Right renal cortex interstitium (tissue), 3 donors: ENCODE results near the gene HOXA10. TPM values are rescaled to one million over a fixed set of nuclear protein-coding genes. Genes with fewer than 3 reads are reported as not detected.

ENCODE experiments used
- DNase-seq, 3 donors: peaks; one replicate each; pipeline ENCODE4 v3.0.0-alpha.2; 2013; ENCODE audit warnings: low read depth in 3 of 3, low spot score in 2 of 3
- polyA plus RNA-seq, 3 donors: library from polyadenylated mRNA; unstranded; fragments of 120-200 nt; gene quantifications; one replicate each; pipeline ENCODE4 v1.2.1, GENCODE V29; 2013; ENCODE audit not compliant: insufficient read length in 3 of 3

Gene HOXA10
- polyA plus RNA-seq, 3 donors = 130 to 142 (median 140) TPM

DNA sequence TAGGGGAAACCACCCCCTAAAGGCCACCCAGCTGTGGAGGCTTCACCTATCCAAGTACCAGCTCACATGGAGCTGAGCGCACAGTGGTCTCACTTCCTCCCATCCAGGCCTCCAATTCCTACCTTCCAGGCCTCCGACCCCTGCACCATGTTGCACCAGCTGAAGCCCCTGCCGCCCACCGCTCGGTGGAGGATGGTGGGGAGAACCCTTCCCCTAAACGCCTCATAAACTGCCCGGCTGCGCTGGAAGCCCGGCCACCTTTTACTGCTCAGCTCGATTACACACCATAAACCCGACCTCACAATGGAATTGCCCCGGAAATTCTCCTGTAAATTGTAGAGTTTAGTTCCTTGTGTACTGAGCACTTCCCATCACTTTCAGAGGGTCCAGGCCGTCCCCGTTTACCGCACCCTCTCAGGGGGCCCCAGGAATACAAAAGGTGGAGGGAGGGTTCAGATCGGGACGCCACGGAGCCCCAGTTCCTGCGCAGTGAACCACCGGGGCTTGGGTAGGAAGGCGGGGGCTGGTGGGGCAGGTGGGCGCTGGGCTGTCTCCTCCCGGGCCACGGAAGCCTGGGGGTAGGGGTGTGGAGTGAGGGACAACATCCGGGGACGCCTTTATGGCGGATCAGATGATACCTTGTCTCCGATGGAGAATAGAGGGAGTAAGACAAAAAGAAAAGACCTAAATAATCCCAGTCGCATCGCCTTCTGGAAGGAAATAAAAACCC lies 16.3 kb downstream of the HOXA10 start:
- DNase-seq = no peak

DNA sequence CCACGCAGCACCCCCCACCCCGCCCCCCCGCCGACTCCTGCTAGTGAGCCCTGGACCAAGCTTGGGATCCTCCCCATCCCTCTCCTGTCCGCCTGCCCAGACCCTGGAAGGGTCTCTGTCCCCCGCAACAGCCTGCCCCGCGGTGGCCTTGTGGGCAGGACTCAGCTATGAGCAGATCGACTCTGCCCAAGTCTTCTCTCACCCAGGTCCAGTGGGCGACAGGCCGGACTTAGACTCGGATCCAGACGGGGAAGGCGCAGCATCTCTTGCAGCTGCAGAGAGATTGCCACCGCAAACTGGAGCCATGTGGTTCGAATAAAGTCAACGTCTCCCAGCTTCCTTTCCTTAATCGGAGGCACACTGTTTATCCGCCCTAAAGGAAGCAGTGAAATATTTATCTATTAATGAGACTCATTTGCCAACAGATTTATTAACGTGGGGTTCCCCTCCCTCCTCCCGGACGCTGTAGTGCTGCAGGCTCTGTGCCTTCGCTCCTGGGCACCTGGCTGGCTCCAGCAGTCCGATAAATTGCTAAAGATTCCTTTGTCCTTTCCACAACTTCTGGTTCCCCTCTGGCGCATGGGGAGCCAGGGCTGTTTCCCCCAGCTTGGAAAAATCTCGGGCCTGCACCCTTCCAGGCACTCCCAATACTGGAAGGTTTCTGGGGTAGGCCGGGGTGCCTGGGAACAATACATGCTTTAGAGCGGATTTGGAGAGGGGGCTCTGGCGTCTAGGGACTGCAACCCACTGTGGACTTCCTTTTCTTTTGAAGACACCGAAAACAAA lies 17.0 kb downstream of the HOXA10 start:
- no peak for DNase-seq

GRCh38 chr7:27156508-27156898 lies 17.6 kb downstream of the HOXA10 start, which contains the start of gene HOXA7:
HOXA7 (minus strand) TSS chr7:27156675; CDS start chr7:27156545, 130 bp downstream.
- DNase-seq = peak in 1 of 3 donors; percentile 88

GRCh38 chr7:27155816-27156507 lies 18.2 kb downstream of the HOXA10 start:
- DNase-seq = no peak

DNA sequence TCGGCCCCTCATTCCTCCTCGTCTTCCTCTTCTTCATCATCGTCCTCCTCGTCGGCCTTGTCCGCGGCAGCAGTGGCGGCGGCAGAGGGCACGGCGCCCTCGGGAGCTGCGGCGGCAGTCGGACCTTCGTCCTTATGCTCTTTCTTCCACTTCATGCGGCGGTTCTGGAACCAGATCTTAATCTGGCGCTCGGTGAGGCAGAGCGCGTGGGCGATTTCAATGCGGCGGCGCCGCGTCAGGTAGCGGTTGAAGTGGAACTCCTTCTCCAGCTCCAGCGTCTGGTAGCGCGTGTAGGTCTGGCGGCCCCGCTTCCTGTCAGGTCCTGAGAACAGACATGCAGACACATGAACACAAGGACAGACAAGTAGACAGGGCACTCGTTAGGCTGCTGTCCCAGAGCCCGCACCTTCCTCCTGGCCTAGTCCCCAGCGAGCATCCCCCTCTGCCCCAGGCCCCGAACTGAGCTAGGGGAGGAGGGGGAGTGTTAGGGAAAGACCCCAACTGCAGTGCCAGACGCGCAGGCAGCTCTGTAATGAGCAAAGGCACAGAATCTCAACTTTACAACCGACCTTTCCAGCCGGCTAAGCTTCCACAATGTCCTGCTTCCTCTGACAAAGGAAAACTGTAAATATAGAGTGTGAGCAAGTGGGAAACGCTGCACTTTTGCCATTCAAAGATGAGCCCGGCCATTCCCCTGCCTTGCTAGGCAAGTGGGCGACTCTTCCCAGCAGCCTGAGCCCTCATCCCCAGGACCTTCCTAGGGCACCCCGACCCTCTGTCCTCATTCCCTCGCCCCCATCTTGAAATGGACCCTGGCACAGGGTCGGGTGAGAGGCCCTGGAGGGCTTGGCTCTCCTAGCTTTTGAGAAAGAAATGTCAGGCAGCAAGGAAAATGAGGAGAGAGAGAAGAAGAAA lies 19.0 kb downstream of the HOXA10 start:
- no peak for DNase-seq

DNA sequence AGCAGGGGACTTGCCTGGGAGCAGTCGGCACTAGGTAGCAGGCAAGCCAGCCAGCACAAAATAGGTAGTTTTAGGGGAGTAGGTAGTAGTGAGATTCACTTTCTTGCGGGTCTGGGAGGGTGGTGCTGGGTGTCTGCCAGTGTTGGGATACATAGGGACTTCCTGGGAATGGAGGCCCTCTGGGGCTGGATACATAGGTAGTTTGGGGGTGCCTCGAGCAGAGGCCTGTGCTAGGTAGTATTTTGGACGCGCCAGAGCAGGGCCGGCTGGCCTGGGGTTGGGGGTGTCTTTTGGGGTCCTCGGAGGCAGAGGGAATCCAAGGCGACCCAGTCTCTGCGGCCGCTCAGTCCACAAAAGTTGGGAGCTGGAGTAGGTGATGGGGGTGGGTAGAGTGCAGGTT lies 19.8 kb downstream of the HOXA10 start:
- no peak for DNase-seq

- DNase-seq = no peak
Observed at GRCh38 chr7:27153526-27153925, 20.6 kb downstream of the HOXA10 start.

DNA sequence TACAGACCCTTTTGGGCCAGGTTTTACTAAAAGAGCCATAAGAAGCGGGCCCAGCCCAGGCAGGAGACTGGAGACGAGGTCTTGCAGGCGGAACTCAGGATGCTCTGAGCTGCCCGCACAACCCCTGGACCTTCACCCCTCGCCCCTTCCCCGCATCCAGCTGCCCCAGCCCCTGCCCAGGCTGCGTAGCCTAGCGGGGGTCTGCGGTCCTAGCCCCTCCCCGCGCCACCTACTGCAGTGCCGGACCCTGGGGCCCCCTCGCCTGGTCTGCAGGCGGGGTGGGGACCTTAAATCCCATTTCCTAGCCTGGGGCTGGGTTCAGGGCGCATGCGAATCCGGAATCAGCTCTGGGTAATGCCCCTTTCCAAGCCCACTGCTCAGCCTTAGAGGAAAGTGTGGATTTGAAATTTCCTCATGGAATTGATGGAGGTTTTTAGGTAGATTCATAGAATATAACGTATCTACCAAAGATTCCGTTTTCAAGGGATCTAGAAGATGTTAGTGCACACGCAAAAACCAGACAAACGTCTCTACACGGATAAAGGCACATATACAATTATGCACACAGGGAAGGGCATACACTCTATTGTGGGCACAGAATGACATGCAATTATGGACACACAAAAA lies 21.2 kb downstream of the HOXA10 start:
- DNase-seq = no peak

DNA sequence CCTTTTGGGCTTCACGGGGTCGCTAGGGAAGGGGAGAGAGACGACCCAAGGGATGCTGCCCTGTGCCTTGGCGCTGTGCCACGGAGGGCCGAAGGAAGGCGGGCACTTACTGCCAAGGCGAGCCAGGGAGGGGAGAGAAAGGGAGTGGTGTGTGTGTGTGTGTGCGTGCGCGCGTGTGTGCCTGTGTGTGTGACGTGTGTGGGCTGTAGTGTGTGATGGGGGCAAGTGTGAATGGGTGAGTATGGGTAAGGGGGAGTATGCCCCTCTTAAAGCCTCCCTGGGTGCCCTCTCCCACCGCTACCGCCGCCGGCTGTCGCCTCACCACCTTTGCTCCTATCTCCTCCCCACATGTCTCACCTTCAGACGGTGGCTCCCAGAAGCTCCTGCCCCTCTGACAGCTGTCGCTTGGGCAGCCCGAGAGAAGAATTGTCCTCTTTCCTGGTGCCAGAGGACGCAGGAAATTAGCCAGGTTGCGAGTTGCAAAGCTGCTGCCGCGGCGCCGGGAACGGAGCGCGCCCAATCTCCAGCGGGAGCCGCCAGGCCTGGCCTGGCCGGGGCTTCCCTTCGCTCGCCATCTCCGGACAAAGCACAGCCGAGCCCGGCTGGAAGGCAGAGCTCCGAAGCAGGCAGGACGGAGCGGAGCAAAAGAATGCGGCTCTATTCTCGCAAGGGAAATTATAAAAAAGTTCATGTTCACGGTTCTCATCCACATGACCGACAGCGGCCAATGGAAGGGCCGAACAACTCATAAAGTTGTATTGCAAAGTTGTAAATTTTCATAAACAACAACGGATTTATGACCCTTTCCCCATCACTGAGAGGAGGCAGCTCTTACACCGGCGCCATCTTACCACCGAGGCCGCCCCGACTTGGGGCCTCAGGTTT lies 21.9 kb downstream of the HOXA10 start, which contains the start of gene HOXA3:
Gene HOXA3, minus strand, starts transcription at position 653 of the 885 bp plus-strand sequence. CDS start 41,943 bp downstream, outside the sequence.
- DNase-seq = peak in 1 of 3 donors; percentile 86

GRCh38 chr7:27151341-27151930 lies 22.7 kb downstream of the HOXA10 start:
- DNase-seq = no peak

- DNase-seq = no peak
Observed at GRCh38 chr7:27150568-27151340, 23.4 kb downstream of the HOXA10 start.

DNA sequence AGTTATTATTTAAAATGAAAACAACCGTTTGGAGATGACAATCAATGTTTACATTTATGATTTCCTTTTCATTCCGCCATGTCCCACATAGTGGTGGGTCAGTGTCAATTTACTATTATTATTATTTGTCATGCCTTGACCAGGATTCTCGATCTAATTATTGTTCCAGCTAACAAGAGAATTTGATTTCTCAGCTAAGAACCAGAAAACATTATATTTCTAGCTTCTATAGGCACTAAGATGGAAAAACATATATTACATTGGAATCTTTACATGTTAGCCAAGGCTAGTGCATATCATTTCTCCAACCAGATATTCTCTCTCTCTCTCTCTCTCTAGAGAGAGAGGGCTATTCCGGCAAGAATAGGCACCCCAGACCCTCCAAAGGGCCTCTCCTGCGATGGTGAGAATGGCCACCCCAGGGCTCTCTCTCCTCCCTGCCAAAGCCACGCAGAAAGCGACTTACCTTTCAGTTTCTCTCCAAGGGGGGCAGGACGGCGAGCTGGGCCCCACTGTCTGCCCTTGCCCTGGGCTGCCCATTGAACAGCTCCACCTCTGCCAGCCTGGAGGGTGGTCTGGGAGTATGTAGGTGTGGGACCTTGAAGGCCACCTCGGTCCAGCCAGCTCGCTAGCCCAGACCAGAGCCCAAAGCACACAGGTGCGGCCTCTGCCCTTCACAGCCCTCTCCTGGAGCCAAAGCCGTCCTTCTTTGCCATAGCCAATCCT lies 24.1 kb downstream of the HOXA10 start:
- DNase-seq = no peak

DNA sequence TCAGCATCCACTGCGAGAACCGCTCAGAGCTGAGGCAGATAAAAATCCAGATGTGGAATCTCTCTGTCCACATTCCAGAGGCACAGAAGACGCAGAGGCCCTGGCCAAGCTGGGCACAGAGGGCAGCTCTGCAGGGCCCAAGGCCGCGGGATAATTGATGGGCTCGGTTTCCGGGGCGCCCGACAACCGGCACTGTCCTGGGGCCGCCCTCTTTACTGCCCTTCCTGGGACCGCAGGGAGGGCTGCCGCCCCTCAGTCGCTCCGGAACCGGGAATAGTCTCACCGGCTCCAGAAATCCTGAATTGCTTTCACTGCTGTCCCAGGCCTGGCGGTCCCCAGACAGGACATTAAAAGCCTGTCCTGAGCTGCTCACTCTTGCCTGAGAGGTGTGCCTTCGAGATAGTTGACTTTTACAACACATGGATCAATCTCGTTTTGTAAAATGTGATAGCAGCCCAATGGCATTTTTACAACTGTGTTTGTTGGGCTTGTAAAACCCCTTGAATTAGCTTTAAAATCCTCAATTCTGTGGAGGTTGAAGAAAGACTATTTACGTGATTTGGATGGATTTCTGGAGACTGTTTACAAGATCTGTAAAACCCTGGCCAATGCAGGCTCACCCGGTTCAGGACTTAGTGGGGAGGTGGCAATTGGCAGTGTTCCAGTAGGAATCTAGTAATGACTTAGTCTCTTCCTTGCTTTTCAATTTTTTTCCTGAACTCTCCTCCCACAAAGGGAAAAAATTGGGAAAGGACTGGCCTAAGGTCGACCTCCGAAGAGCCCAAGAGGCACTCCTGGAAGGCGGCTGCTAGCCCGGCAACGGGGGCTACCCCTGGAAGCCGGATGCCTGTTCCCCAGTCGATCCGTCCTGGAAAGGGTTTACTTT lies 25.1 kb downstream of the HOXA10 start:
- DNase-seq = no peak

DNA sequence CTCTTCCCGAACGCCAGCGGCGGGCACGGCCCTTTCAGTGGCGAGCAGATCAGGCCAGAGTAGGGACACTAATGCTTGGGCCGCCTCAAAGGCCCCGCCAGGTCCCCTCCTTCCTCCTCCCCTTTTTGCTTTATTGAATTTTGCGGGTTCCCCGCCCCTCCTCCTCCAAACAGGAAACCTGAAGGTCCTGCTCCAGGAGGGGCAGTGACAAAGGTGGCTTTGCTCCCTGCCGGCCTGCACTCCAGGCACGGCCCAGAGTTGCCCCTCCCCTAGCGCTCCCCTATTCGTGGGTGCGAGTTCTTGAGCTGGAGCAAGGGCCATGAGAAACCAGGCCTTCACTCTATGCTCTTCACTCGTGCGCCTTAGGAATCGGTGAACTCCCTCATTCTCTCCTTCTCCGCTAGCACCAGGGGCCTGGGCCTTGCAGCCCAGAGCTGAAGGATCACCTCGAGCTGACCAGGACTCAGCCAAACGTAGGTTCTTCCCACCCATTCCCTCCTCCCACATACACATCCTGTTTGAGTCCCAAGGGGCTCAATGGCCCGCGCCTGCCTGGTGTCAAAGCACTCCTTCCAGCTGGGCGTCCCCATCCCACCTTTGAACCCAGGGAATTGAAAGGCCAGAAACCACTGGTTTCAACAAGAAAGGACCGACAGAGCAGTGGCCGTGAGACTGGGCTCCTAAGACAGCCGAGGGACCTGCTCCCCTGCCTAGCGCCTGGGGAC lies 25.9 kb downstream of the HOXA10 start:
- DNase-seq = no peak
